Pons (tissue), 1 donor: Measurements from ENCODE around the gene SYT4.

Experiments
- DNase-seq: peaks from one replicate; pipeline ENCODE4 v3.0.0-alpha.2; 2016; ENCODE audit warnings: low spot score

SYT4 gene

DNA sequence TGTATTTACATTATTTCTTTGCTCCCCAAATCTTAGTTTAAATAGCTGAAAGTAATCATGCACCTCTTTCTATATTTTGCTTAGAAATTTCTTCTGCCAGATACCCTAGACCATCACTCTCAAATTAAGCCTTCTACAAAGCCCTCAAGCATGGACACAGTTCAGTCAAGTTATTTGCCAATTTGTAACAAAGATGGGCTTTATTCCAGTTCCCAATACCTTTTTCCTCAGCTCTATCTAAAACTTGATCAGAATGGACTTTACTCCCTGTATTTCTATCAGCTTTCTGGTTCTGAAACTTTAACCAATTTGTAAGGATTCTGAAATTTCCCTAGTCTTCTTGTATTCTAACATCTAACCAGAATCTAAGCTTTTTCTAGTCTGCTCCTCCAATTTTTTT is 56.6 kb downstream of the SYT4 start:
- DNase-seq = no peak
